A549 (cell line): Measurements from ENCODE around the gene ARL2BP. TPM values are rescaled to one million over a fixed set of nuclear protein-coding genes. Genes with fewer than 3 reads are reported as not detected.
"Not testable (repeated sequence)": the region's sequence is repeated elsewhere in the genome, so short reads cannot be mapped to it uniquely, and the experiment has no call there.

Experiments used
- ATAC-seq, 2 experiments: fragments of 200-7000 bp in 1 of 2; fragments of >200 bp in 1 of 2; cut with Nextera tagmentation in 1 of 2; cut with Tn5 transposase in 1 of 2; 3 replicates each; pipeline versions ENCODE4 v1.8.0 to v1.9.1; 2018 to 2020; ENCODE audit warnings: mild to moderate bottlenecking in 1 of 2, moderate library complexity in 1 of 2
- CTCF ChIA-PET: fragments of 300-600 bp; sonication (Branson Sonifier 250); formaldehyde crosslinking; extraction: SDS; loops from one replicate; lab custom pipeline; 2021; ENCODE audit warnings: antibody characterized with exemption, inconsistent platforms; lab: Yijun Ruan, JAX
- POLR2A ChIA-PET: fragments of 350-600 bp; formaldehyde crosslinking; extraction: SDS; loops from one replicate; lab custom pipeline; 2021; ENCODE audit warnings: antibody characterized with exemption, inconsistent platforms; lab: Yijun Ruan, JAX
- DNase-seq, 2 experiments: peaks; one replicate each; pipeline versions ENCODE4 v3.0.0 to v3.0.0-alpha.2; 2011 to 2016; ENCODE audit warnings: low read depth in 1 of 2, low spot score in 1 of 2
- FAIRE-seq: peaks from 2 replicates; lab custom pipeline; 2011; peaks lifted over from hg19 to GRCh38; lab: Jason Lieb, UNC
- H3K27ac ChIP-seq, 2 experiments: fragments of >200 bp; sonication (Bioruptor Twin); formaldehyde crosslinking; 3 replicates each; pipeline ENCODE4 v1.5.1; 2016 to 2017
- H3K4me1 ChIP-seq: fragments of >200 bp; sonication (Bioruptor Twin); formaldehyde crosslinking; 3 replicates; pipeline ENCODE4 v1.6.1; 2016
- H3K4me2 ChIP-seq: fragments of >200 bp; sonication (Bioruptor Twin); formaldehyde crosslinking; 3 replicates; pipeline ENCODE4 v1.6.1; 2016
- H3K4me3 ChIP-seq: fragments of >200 bp; sonication (Bioruptor Twin); formaldehyde crosslinking; 3 replicates; pipeline ENCODE4 v1.5.1; 2016
- H3K9me3 ChIP-seq: fragments of >200 bp; sonication (Bioruptor Twin); formaldehyde crosslinking; 3 replicates; pipeline ENCODE4 v1.6.1; 2016
- CBX8 ChIP-seq: fragments of 200-600 bp; sonication (generic); IDR thresholded peaks from 2 replicates; pipeline ENCODE4 v1.6.1; 2016
- CEBPB ChIP-seq, 2 experiments: fragments of >200 bp in 1 of 2; sonication (Bioruptor Twin) in 1 of 2; formaldehyde crosslinking in 1 of 2; IDR thresholded peaks; 2 replicates each; pipeline ENCODE4 v1.6.1; 2012 to 2016
- CHD2 ChIP-seq: fragments of 150-350 bp; IDR thresholded peaks from 2 replicates; pipeline ENCODE4 v1.6.1; 2014; ENCODE audit warnings: low read length; ENCODE audit not compliant: partially characterized antibody
- EHF ChIP-seq: fragments of 250-450 bp; sonication (Bioruptor Pico); IDR thresholded peaks from 2 replicates; pipeline ENCODE4 v1.5.0; 2020; ENCODE audit warnings: mild to moderate bottlenecking
- EHMT2 ChIP-seq: fragments of 200-600 bp; sonication (generic); IDR thresholded peaks from 2 replicates; pipeline ENCODE4 v1.6.1; 2016; ENCODE audit warnings: antibody characterized with exemption, low read depth, mild to moderate bottlenecking, moderate library complexity
- HDAC2 ChIP-seq: fragments of 200-600 bp; sonication (generic); IDR thresholded peaks from 2 replicates; pipeline ENCODE4 v1.6.1; 2016
- HEYL ChIP-seq: fragments of 250-450 bp; sonication (Bioruptor Pico); IDR thresholded peaks from 2 replicates; pipeline ENCODE4 v1.8.0; 2021; ENCODE audit warnings: mild to moderate bottlenecking, moderate library complexity
- HOXB5 ChIP-seq: fragments of 250-450 bp; sonication (Bioruptor Pico); IDR thresholded peaks from 2 replicates; pipeline ENCODE4 v1.5.0; 2020; ENCODE audit warnings: mild to moderate bottlenecking, moderate library complexity
- KDM5A ChIP-seq: fragments of 200-600 bp; sonication (generic); IDR thresholded peaks from 2 replicates; pipeline ENCODE4 v1.6.1; 2016; ENCODE audit warnings: antibody characterized with exemption, mild to moderate bottlenecking
- RAD21 ChIP-seq, 2 experiments: fragments of >200 bp in 1 of 2; sonication (Bioruptor Twin) in 1 of 2; formaldehyde crosslinking in 1 of 2; IDR thresholded peaks in 1 of 2; conservative IDR thresholded peaks in 1 of 2; 2 replicates in 1 of 2; 3 replicates in 1 of 2; pipeline ENCODE4 v1.6.1; 2012 to 2018; ENCODE audit warnings: inconsistent platforms in 1 of 2
- RARB ChIP-seq: fragments of 250-450 bp; sonication (Bioruptor Pico); IDR thresholded peaks from 2 replicates; pipeline ENCODE4 v1.8.0; 2021; ENCODE audit warnings: mild to moderate bottlenecking, moderate library complexity
- RCOR1 ChIP-seq: fragments of 150-350 bp; IDR thresholded peaks from 2 replicates; pipeline ENCODE4 v1.6.1; 2014; ENCODE audit warnings: antibody characterized with exemption, low read length, low read depth
- RFX5 ChIP-seq: fragments of 450-650 bp; IDR thresholded peaks from 2 replicates; pipeline ENCODE4 v1.7.1; 2014; ENCODE audit warnings: antibody characterized with exemption, mild to moderate bottlenecking, moderate library complexity
- SREBF2 ChIP-seq: fragments of 450-650 bp; IDR thresholded peaks from 2 replicates; pipeline ENCODE4 v1.6.1; 2014; ENCODE audit warnings: mild to moderate bottlenecking, moderate library complexity
- TFCP2L1 ChIP-seq: fragments of 250-450 bp; sonication (Bioruptor Pico); IDR thresholded peaks from 2 replicates; pipeline ENCODE4 v1.5.0; 2021; ENCODE audit warnings: mild to moderate bottlenecking
- ZSCAN20 ChIP-seq: fragments of 250-450 bp; sonication (Bioruptor Pico); IDR thresholded peaks from 2 replicates; pipeline ENCODE4 v1.8.0; 2022; ENCODE audit warnings: mild to moderate bottlenecking, moderate library complexity
- WGBS: methylation state at CpG from one replicate; pipeline ENCODE4 v1.1.6; 2017; ENCODE audit errors: missing lambda C conversion rate; 5-methylcytosine and 5-hydroxymethylcytosine counted together
- polyA plus RNA-seq, 4 experiments: library from polyadenylated mRNA; depleted of rRNA in 3 of 4; stranded (reverse); fragments of >200 nt; fragmentation: RNase III in 1 of 4; extraction: RNeasy Plus Mini Kit Qiagen cat#74134 plus additional on column Dnase treatment in 1 of 4; gene quantifications; 2 replicates in 3 of 4; 3 replicates in 1 of 4; pipeline ENCODE4 v1.2.3, GENCODE V29; 2011 to 2017
- TF ChIP-seq, protein P1 (sequence below): fragments of 250-450 bp; sonication (Bioruptor Pico); IDR thresholded peaks from 2 replicates; pipeline ENCODE4 v1.5.0; 2020; ENCODE audit warnings: low read depth, mild to moderate bottlenecking, moderate library complexity
- TF ChIP-seq, protein P2 (sequence below): fragments of >200 bp; sonication (Bioruptor Twin); formaldehyde crosslinking; IDR thresholded peaks from 3 replicates; pipeline ENCODE4 v1.6.1; 2016
- TF ChIP-seq, protein P3 (sequence below): IDR thresholded peaks from 2 replicates; pipeline ENCODE4 v1.6.1; 2012; ENCODE audit warnings: low read depth, borderline replicate concordance
- TF ChIP-seq, protein P4 (sequence below): IDR thresholded peaks from 2 replicates; pipeline ENCODE4 v1.6.1; 2012
- TF ChIP-seq, protein P5 (sequence below): fragments of >200 bp; sonication (Bioruptor Twin); formaldehyde crosslinking; IDR thresholded peaks from 2 replicates; pipeline ENCODE4 v1.6.1; 2016

Gene ARL2BP
- polyA plus RNA-seq, 2 of the 4 experiments (the other 2 are of a cell fraction) = 67.0 to 126 TPM

DNA sequence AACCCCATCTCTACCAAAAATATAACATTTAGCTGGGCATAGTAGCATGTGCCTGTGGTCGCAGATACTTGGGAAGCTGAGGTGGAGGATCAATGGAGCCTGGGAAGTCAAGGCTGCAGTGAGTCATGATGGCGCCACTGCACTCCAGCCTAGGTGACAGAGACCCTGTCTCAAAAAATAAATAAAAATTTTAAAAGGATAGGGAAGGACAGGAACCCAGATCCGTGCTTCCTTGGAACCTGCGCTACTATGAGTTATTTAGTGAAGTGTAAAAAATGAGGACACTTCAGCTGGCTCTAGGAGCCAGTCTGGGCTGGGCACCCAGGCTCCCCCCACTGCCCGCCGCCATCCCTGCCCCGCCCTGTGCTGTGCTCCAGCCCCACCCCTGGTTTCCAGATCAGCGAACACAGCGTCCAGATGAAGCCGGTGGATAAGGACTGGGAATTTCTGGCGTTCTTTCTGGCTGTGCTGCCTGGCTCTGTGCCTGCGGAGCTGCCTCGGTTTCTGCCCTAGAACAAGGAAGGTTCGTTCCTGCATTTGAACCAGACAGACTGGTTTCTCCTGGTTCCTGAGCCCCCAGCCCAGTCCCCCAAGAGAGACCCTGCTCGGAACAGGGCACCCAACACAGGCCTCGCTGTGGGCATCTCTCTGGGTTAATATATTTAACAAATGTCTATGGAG is 20.9 kb downstream of the ARL2BP start:
- peak overlapping the region in 1 of 2 experiments; percentile 15; a peak in 1 of 6 replicates for H3K27ac ChIP-seq
- no peaks in the 10 kb centered on the region for H3K4me1 ChIP-seq
- no peaks in the 10 kb centered on the region for H3K9me3 ChIP-seq
- FAIRE-seq = no peak
- ChIA-PET POLR2A (no interaction called here), CTCF (interaction anchor here (1.0 kb wide), 1 partner anchor 33 kb away, joined by 3 read pairs; no protein-coding TSS in a partner anchor)
- H3K4me3 ChIP-seq = no peak overlapping the region
- DNase-seq = no peak
- peak in 1 of 2 experiments; percentile 52; a peak in 2 of 6 replicates for ATAC-seq
- TF ChIP-seq CBX8 (no peak), EHF (CRISPR knock-in tag) (no peak), SREBF2 (no peak), HOXB5 (no peak), KDM5A (no peak), EHMT2 (no peak), CEBPB (IDR thresholded peaks at IDR 0.05) (no peak), HEYL (CRISPR knock-in tag) (no peak), CHD2 (no peak), ZSCAN20 (no peak), RARB (no peak)
- TF ChIP-seq, protein P1, sequence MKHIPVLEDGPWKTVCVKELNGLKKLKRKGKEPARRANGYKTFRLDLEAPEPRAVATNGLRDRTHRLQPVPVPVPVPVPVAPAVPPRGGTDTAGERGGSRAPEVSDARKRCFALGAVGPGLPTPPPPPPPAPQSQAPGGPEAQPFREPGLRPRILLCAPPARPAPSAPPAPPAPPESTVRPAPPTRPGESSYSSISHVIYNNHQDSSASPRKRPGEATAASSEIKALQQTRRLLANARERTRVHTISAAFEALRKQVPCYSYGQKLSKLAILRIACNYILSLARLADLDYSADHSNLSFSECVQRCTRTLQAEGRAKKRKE (CRISPR knock-in tag) = no peak
- TF ChIP-seq, protein P2, sequence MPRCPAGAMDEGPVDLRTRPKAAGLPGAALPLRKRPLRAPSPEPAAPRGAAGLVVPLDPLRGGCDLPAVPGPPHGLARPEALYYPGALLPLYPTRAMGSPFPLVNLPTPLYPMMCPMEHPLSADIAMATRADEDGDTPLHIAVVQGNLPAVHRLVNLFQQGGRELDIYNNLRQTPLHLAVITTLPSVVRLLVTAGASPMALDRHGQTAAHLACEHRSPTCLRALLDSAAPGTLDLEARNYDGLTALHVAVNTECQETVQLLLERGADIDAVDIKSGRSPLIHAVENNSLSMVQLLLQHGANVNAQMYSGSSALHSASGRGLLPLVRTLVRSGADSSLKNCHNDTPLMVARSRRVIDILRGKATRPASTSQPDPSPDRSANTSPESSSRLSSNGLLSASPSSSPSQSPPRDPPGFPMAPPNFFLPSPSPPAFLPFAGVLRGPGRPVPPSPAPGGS = no peak
- TF ChIP-seq, protein P3, sequence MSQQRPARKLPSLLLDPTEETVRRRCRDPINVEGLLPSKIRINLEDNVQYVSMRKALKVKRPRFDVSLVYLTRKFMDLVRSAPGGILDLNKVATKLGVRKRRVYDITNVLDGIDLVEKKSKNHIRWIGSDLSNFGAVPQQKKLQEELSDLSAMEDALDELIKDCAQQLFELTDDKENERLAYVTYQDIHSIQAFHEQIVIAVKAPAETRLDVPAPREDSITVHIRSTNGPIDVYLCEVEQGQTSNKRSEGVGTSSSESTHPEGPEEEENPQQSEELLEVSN = no peak
- TF ChIP-seq, protein P4, sequence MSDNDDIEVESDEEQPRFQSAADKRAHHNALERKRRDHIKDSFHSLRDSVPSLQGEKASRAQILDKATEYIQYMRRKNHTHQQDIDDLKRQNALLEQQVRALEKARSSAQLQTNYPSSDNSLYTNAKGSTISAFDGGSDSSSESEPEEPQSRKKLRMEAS = no peak
- WGBS = 64% methylated on average over 16 of the region's 16 CpGs
- H3K4me2 ChIP-seq = no peak overlapping the region

DNA sequence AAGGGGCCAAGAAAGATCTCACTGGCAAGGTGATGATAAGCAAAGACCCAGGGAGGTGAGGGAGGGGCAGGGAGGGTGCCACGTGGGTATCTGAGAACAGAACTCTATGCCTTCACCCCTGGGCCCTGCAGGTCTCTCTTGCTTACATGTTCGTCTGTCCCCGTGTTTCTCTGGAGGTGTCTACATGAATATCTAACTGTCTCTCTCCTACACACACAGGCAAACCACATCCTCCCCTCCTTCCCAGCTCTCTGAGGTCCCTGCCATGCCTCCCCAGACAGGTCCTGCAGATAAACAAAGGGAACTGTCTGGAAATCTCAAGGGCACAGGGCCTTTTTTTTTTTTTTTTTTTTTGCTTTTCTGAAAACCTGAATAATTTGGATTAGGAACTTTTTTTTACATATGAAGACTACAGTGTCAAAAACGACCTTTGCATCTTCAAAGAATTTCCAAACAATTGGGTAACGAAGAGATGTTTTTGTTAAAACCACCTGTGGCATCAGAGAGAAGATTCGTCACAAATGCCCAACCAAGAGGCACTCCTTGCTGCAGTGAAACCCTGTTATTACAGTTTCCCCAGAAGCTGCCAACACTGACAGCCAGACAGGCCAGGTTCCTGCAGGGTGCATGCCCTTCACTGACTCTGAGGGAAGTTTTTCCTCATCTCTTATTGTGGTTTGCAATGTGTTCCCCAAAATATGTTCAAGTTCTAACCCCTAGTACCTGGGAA is 21.6 kb downstream of the ARL2BP start:
- CTCF ChIA-PET = no interaction called here
- H3K4me3 ChIP-seq = no peak overlapping the region
- peak overlapping the region in 1 of 2 experiments; percentile 15; a peak in 1 of 6 replicates for H3K27ac ChIP-seq
- DNase-seq = no peak
- WGBS = 43% methylated on average over 6 of the region's 6 CpGs
- no peaks in the 10 kb centered on the region for H3K9me3 ChIP-seq
- FAIRE-seq = no peak
- no peak for TF ChIP-seq RARB
- no peak for TF ChIP-seq RAD21 (conservative IDR thresholded peaks at IDR 0.05 in 1 of 2, IDR thresholded peaks at IDR 0.05 in 1 of 2)
- TF ChIP-seq CEBPB (IDR thresholded peaks at IDR 0.05) = no peak
- TF ChIP-seq, protein P4 = no peak
- no peak for TF ChIP-seq TFCP2L1 (CRISPR knock-in tag)
- TF ChIP-seq RFX5 = no peak
- TF ChIP-seq RCOR1 = no peak
- no peak for TF ChIP-seq HDAC2
- TF ChIP-seq, protein P5, sequence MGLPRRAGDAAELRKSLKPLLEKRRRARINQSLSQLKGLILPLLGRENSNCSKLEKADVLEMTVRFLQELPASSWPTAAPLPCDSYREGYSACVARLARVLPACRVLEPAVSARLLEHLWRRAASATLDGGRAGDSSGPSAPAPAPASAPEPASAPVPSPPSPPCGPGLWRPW = no peak
- TF ChIP-seq, all 56 proteins: peak for 0
- no peak overlapping the region for H3K4me2 ChIP-seq
- POLR2A ChIA-PET = no interaction called here
- no peaks in the 10 kb centered on the region for H3K4me1 ChIP-seq
- ATAC-seq = no peak

DNA sequence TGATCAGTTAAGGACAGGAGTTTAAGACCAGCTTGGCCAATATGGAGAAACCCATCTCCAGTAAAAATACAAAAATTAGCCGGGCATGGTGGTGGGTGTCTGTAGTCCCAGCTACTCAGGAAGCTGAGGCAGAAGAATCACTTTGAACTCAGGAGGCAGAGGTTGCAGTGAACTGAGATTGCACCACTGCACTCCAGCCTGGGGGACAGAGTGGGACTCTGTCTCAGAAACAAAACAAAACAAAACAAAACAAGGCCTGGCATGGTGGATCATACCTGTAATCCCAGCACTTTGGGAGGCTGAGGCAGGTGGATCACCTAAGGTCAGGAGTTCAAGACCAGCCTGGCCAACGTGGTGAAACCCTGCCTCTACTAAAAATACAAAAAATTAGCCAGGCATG is 22.3 kb downstream of the ARL2BP start:
- H3K4me1 ChIP-seq, H3K4me2 ChIP-seq, DNase-seq, H3K4me3 ChIP-seq, H3K9me3 ChIP-seq, FAIRE-seq, POLR2A ChIA-PET, H3K27ac ChIP-seq, CTCF ChIA-PET, ATAC-seq: not testable (repeated sequence)
- WGBS = 63% methylated on average over 2 of the region's 2 CpGs
